ENCODE measurements around the gene PRM3. TPM values are rescaled to one million over a fixed set of nuclear protein-coding genes. Genes with fewer than 3 reads are reported as not detected.
A peak's percentile ranks its signal among the peaks of the same experiment; 100 is the strongest.

The PRM3 gene
- total and polyA plus RNA-seq, 2 donors (not counting 1 experiment from before 2014, with no cell fraction given), result not detected

- no peak for TF ChIP-seq CTCF (conservative IDR thresholded peaks at IDR 0.05 in 1 of 2, IDR thresholded peaks at IDR 0.05 in 1 of 2; ENCODE audit: low read depth in 1 of 2, low read length in 2 of 2)
- TF ChIP-seq EZH2 (IDR thresholded peaks at IDR 0.05; ENCODE audit: low read length, missing control alignments), result no peak
These were observed 43.0 kb upstream of the PRM3 start for GRCh38 chr16:11316331-11317015.

GRCh38 chr16:11315510-11315909 lies 42.1 kb upstream of the PRM3 start:
- H3K9me3 ChIP-seq (ENCODE audit: control insufficient read depth, insufficient read depth, low read depth, low read length), result no peaks in the 10 kb centered on the region
- H3K27ac ChIP-seq (ENCODE audit: insufficient read depth, low read length), result no peak overlapping the region
- H3K4me2 ChIP-seq (ENCODE audit: extremely low read depth, insufficient read depth, low read length), result no peak overlapping the region
- H4K20me1 ChIP-seq (ENCODE audit: control insufficient read depth, extremely low read depth, insufficient read depth, low read length), result no peaks in the 10 kb centered on the region
- peak; percentile 37 to 91 for DNase-seq (ENCODE audit: low read depth in 2 of 2)
- no peak overlapping the region for H3K9ac ChIP-seq (ENCODE audit: insufficient read depth, low read length)
- TF ChIP-seq CTCF (conservative IDR thresholded peaks at IDR 0.05 in 1 of 2, IDR thresholded peaks at IDR 0.05 in 1 of 2; ENCODE audit: low read depth in 1 of 2, low read length in 2 of 2), result no peak
- no peak overlapping the region for H2AFZ ChIP-seq (ENCODE audit: low read length)
- peaks cover 7% of the 10 kb centered on the region for H3K4me1 ChIP-seq (ENCODE audit: control insufficient read depth, extremely low read depth, insufficient read depth, low read length)
- no peaks in the 10 kb centered on the region for H3K27me3 ChIP-seq (ENCODE audit: control insufficient read depth, insufficient read depth, low read length)
- no peaks in the 10 kb centered on the region for H3K36me3 ChIP-seq (ENCODE audit: control insufficient read depth, insufficient read depth, low read length)
- no peak overlapping the region for H3K4me3 ChIP-seq (replicated peaks in 1 of 4; ENCODE audit: control extremely low read depth in 1 of 4, insufficient read depth in 1 of 4, low read depth in 3 of 4, low read length in 4 of 4)
- no peaks in the 10 kb centered on the region for H3K79me2 ChIP-seq (ENCODE audit: control insufficient read depth, insufficient read depth, low read length)

More at GRCh38 chr16:11316331-11317015, 43.0 kb upstream of the PRM3 start:
- no peak overlapping the region for H3K4me2 ChIP-seq (ENCODE audit: extremely low read depth, insufficient read depth, low read length)
- H3K9ac ChIP-seq (ENCODE audit: insufficient read depth, low read length), result no peak overlapping the region
- no peaks in the 10 kb centered on the region for H3K27me3 ChIP-seq (ENCODE audit: control insufficient read depth, insufficient read depth, low read length)
- no peaks in the 10 kb centered on the region for H3K79me2 ChIP-seq (ENCODE audit: control insufficient read depth, insufficient read depth, low read length)
- H4K20me1 ChIP-seq (ENCODE audit: control insufficient read depth, extremely low read depth, insufficient read depth, low read length), result no peaks in the 10 kb centered on the region
- DNase-seq (ENCODE audit: low read depth in 2 of 2), result peak in 1 of 2 donors; percentile 59
- peaks cover 7% of the 10 kb centered on the region for H3K4me1 ChIP-seq (ENCODE audit: control insufficient read depth, extremely low read depth, insufficient read depth, low read length)
- H3K27ac ChIP-seq (ENCODE audit: insufficient read depth, low read length), result no peak overlapping the region
- H3K4me3 ChIP-seq (replicated peaks in 1 of 4; ENCODE audit: control extremely low read depth in 1 of 4, insufficient read depth in 1 of 4, low read depth in 3 of 4, low read length in 4 of 4), result no peak overlapping the region
- no peaks in the 10 kb centered on the region for H3K9me3 ChIP-seq (ENCODE audit: control insufficient read depth, insufficient read depth, low read depth, low read length)
- no peaks in the 10 kb centered on the region for H3K36me3 ChIP-seq (ENCODE audit: control insufficient read depth, insufficient read depth, low read length)
- H2AFZ ChIP-seq (ENCODE audit: low read length), result no peak overlapping the region

GRCh38 chr16:11314309-11314894 lies 41.0 kb upstream of the PRM3 start:
- no peaks in the 10 kb centered on the region for H4K20me1 ChIP-seq (ENCODE audit: control insufficient read depth, extremely low read depth, insufficient read depth, low read length)
- no peaks in the 10 kb centered on the region for H3K9me3 ChIP-seq (ENCODE audit: control insufficient read depth, insufficient read depth, low read depth, low read length)
- H3K36me3 ChIP-seq (ENCODE audit: control insufficient read depth, insufficient read depth, low read length), result no peaks in the 10 kb centered on the region
- peaks cover 7% of the 10 kb centered on the region for H3K4me1 ChIP-seq (ENCODE audit: control insufficient read depth, extremely low read depth, insufficient read depth, low read length)
- no peak overlapping the region for H3K9ac ChIP-seq (ENCODE audit: insufficient read depth, low read length)
- no peaks in the 10 kb centered on the region for H3K79me2 ChIP-seq (ENCODE audit: control insufficient read depth, insufficient read depth, low read length)
- TF ChIP-seq CTCF (conservative IDR thresholded peaks at IDR 0.05 in 1 of 2, IDR thresholded peaks at IDR 0.05 in 1 of 2; ENCODE audit: low read depth in 1 of 2, low read length in 2 of 2) (no peak), EZH2 (IDR thresholded peaks at IDR 0.05; ENCODE audit: low read length, missing control alignments) (no peak)
- no peaks in the 10 kb centered on the region for H3K27me3 ChIP-seq (ENCODE audit: control insufficient read depth, insufficient read depth, low read length)
- no peak for DNase-seq (ENCODE audit: low read depth in 2 of 2)
- no peak overlapping the region for H2AFZ ChIP-seq (ENCODE audit: low read length)
- no peak overlapping the region for H3K27ac ChIP-seq (ENCODE audit: insufficient read depth, low read length)
- no peak overlapping the region for H3K4me2 ChIP-seq (ENCODE audit: extremely low read depth, insufficient read depth, low read length)
- no peak overlapping the region for H3K4me3 ChIP-seq (replicated peaks in 1 of 4; ENCODE audit: control extremely low read depth in 1 of 4, insufficient read depth in 1 of 4, low read depth in 3 of 4, low read length in 4 of 4)
